Fibroblast of gingiva (primary cell): Measurements from ENCODE around the gene NEMP2.
"Not testable (repeated sequence)": the region's sequence is repeated elsewhere in the genome, so short reads cannot be mapped to it uniquely, and the experiment has no call there.

Source experiments
- DNase-seq: peaks from one replicate; pipeline ENCODE4 v3.0.0-alpha.2; 2011; ENCODE audit warnings: low read depth

NEMP2 gene

GRCh38 chr2:190490502-190490901, 44.0 kb downstream of the NEMP2 start:
- no peak for DNase-seq

- DNase-seq: no peak
Measured at GRCh38 chr2:190489475-190489874, 45.0 kb downstream of the NEMP2 start.

- DNase-seq: no peak
Measured at GRCh38 chr2:190488516-190489233, 45.8 kb downstream of the NEMP2 start.

GRCh38 chr2:190486037-190486623, 48.4 kb downstream of the NEMP2 start:
- DNase-seq: no peak

GRCh38 chr2:190482451-190482850, 52.1 kb downstream of the NEMP2 start:
- DNase-seq: peak; percentile 69

- no peak for DNase-seq
Measured at GRCh38 chr2:190481339-190481738, 53.2 kb downstream of the NEMP2 start.

- DNase-seq: no peak
Measured at GRCh38 chr2:190478572-190479195, 55.8 kb downstream of the NEMP2 start.

- peak; percentile 60 for DNase-seq
Measured at GRCh38 chr2:190477661-190478454, 56.7 kb downstream of the NEMP2 start.

- no peak for DNase-seq
Measured at GRCh38 chr2:190470256-190470826, 64.2 kb downstream of the NEMP2 start.

GRCh38 chr2:190469771-190470170, 64.8 kb downstream of the NEMP2 start:
- peak; percentile 61 for DNase-seq

- peak; percentile 99 for DNase-seq
Measured at GRCh38 chr2:190468814-190469569, 65.5 kb downstream of the NEMP2 start.

- DNase-seq: not testable (repeated sequence)
Measured at GRCh38 chr2:190468354-190468753, 66.2 kb downstream of the NEMP2 start.

GRCh38 chr2:190467575-190468083, 66.9 kb downstream of the NEMP2 start:
- peak; percentile 65 for DNase-seq

GRCh38 chr2:190466819-190467446, 67.6 kb downstream of the NEMP2 start:
- DNase-seq: peak; percentile 21

- no peak for DNase-seq
Measured at GRCh38 chr2:190465060-190465459, 69.5 kb downstream of the NEMP2 start.

GRCh38 chr2:190462611-190463010, 71.9 kb downstream of the NEMP2 start:
- no peak for DNase-seq

- DNase-seq: no peak
Measured at GRCh38 chr2:190462181-190462580, 72.3 kb downstream of the NEMP2 start.

GRCh38 chr2:190460487-190460886, 74.0 kb downstream of the NEMP2 start:
- no peak for DNase-seq

- DNase-seq: no peak
Measured at GRCh38 chr2:190459881-190460280, 74.6 kb downstream of the NEMP2 start.

- no peak for DNase-seq
Measured at GRCh38 chr2:190458352-190459107, 76.0 kb downstream of the NEMP2 start.
